ENCODE data around the gene CADM1. TPM values are rescaled to one million over a fixed set of nuclear protein-coding genes. Genes with fewer than 3 reads are reported as not detected.

Gene CADM1
- total and polyA plus RNA-seq, 2 donors (not counting 3 experiments of a cell fraction or from before 2014, with no cell fraction given): 0.52 to 2.6 TPM

DNA sequence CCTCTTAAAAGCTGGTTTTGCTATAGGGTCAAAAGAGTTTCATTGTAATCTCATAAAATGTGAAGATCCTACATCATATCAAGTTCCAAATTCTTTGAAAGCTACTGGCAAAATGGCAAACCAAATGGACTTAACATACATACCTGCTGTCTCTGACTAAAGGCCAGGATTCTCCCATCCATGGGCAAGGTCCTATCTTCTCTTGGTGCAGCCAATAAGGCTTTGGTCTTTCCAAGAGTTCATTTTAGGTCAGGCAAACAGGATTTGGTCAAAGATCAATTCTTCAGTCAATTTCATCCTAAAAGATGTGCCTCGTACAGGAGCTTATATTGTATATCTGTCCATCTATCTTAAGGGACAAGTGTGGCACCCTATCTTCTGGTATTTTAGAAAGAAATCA, 49.7 kb downstream of the CADM1 start:
- Histone ChIP-seq H3K4me1 (ENCODE audit: control insufficient read depth, extremely low read depth, insufficient read depth, low read length) (no peaks in the 10 kb centered on the region), H3K79me2 (ENCODE audit: control insufficient read depth, insufficient read depth, low read length) (no peaks in the 10 kb centered on the region), H3K27me3 (ENCODE audit: control insufficient read depth in 2 of 2, insufficient read depth in 2 of 2, low read length in 2 of 2) (no peaks in the 10 kb centered on the region), H3K4me3 (replicated peaks in 1 of 3; ENCODE audit: insufficient read depth in 1 of 3, low read depth in 1 of 3, low read length in 3 of 3) (no peak overlapping the region), H3K9me1 (replicated peaks; ENCODE audit: control insufficient read depth, extremely low read depth, insufficient read depth, low read length) (no peaks in the 10 kb centered on the region), H2AFZ (ENCODE audit: low read depth, low read length) (no peak overlapping the region), H3K36me3 (ENCODE audit: control insufficient read depth in 2 of 2, extremely low read depth in 1 of 2, insufficient read depth in 2 of 2, low read length in 2 of 2) (no peaks in the 10 kb centered on the region), H4K20me1 (replicated peaks; ENCODE audit: control insufficient read depth, extremely low read depth, insufficient read depth, low read length) (no peaks in the 10 kb centered on the region), H3K9me3 (replicated peaks; ENCODE audit: control insufficient read depth, insufficient read depth, low read length) (no peaks in the 10 kb centered on the region), H3K27ac (ENCODE audit: insufficient read depth, low read depth, low read length) (no peak overlapping the region), H3K4me2 (ENCODE audit: insufficient read depth, low read length) (no peak overlapping the region), H3K9ac (replicated peaks; ENCODE audit: extremely low read depth, insufficient read depth, low read length) (no peak overlapping the region)
- TF ChIP-seq JUN (IDR thresholded peaks at IDR 0.05; ENCODE audit: borderline replicate concordance, insufficient read depth, insufficient read length, low read depth): no peak
- no peak for TF ChIP-seq GATA2 (IDR thresholded peaks at IDR 0.05; ENCODE audit: insufficient read depth, insufficient read length, low read depth, low read length)
- no peak for TF ChIP-seq POLR2AphosphoS5 (IDR thresholded peaks at IDR 0.05; ENCODE audit: insufficient read depth, low read depth, low read length)
- no peak for TF ChIP-seq MYC (IDR thresholded peaks at IDR 0.05; ENCODE audit: low read depth, low read length)
- CTCF ChIA-PET: no interaction called here
- POLR2A ChIA-PET: no interaction called here
- BruUV-seq (replicated peaks): no TSS peak
- dilution Hi-C loops (cut with MboI; ENCODE audit: extremely low pct_ligation_motif_present, low sequenced_read_pairs) (no loop called here), intact Hi-C loops (cut with micrococcal nuclease) (no loop called here)
- DNase-seq (ENCODE audit: low read depth, low spot score): no peak
- no peak for FAIRE-seq

DNA sequence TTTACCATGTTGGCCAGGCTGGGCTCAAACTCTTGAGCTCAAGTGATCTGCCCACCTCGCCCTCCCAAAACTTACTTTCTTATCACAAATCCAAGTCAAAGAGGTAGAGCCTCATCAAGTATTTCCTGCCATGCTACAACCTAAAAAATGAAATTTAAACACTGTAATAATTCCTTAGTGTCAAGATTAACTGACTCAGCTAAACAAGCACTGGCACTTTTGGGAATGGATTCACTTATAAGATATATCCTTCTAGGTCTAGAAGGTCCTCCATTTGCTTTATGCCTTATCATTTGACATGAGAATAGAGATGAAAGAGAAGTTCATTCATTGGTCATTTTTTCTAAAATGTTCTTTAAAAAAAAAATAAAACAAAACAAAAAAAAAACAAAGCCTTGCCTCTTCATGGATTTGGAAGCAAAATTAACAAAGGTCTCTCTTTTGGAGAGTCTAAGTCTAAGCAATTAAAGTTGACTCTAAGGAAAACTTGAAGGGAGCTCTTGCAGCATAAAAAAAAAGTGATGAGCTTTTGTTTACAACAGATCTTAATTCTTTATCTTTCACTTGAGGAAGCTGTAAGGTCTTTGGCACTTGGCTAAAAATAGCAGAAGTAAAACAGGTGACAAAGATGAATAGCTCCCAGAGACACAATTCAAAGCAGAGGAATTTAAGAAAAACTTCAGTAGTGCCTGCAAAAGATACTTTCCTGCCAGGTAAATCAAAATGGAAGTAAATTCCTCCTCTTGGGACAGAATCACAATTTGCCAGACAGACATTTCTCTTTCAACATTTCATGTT, 50.3 kb downstream of the CADM1 start:
- ChIA-PET POLR2A (no interaction called here), CTCF (no interaction called here)
- no peaks in the 10 kb centered on the region for H3K36me3 ChIP-seq (ENCODE audit: control insufficient read depth in 2 of 2, extremely low read depth in 1 of 2, insufficient read depth in 2 of 2, low read length in 2 of 2)
- no peak overlapping the region for H2AFZ ChIP-seq (ENCODE audit: low read depth, low read length)
- no peak overlapping the region for H3K4me3 ChIP-seq (replicated peaks in 1 of 3; ENCODE audit: insufficient read depth in 1 of 3, low read depth in 1 of 3, low read length in 3 of 3)
- dilution Hi-C loops (cut with MboI; ENCODE audit: extremely low pct_ligation_motif_present, low sequenced_read_pairs) (no loop called here), intact Hi-C loops (cut with micrococcal nuclease) (no loop called here)
- no peaks in the 10 kb centered on the region for H4K20me1 ChIP-seq (replicated peaks; ENCODE audit: control insufficient read depth, extremely low read depth, insufficient read depth, low read length)
- H3K9me3 ChIP-seq (replicated peaks; ENCODE audit: control insufficient read depth, insufficient read depth, low read length): no peaks in the 10 kb centered on the region
- no peak overlapping the region for H3K27ac ChIP-seq (ENCODE audit: insufficient read depth, low read depth, low read length)
- no peaks in the 10 kb centered on the region for H3K9me1 ChIP-seq (replicated peaks; ENCODE audit: control insufficient read depth, extremely low read depth, insufficient read depth, low read length)
- DNase-seq (ENCODE audit: low read depth, low spot score): no peak
- H3K79me2 ChIP-seq (ENCODE audit: control insufficient read depth, insufficient read depth, low read length): no peaks in the 10 kb centered on the region
- no peak overlapping the region for H3K4me2 ChIP-seq (ENCODE audit: insufficient read depth, low read length)
- H3K27me3 ChIP-seq (ENCODE audit: control insufficient read depth in 2 of 2, insufficient read depth in 2 of 2, low read length in 2 of 2): no peaks in the 10 kb centered on the region
- H3K4me1 ChIP-seq (ENCODE audit: control insufficient read depth, extremely low read depth, insufficient read depth, low read length): no peaks in the 10 kb centered on the region
- no peak for FAIRE-seq
- no peak for TF ChIP-seq MYC (IDR thresholded peaks at IDR 0.05; ENCODE audit: low read depth, low read length)
- TF ChIP-seq POLR2AphosphoS5 (IDR thresholded peaks at IDR 0.05; ENCODE audit: insufficient read depth, low read depth, low read length): no peak
- TF ChIP-seq JUN (IDR thresholded peaks at IDR 0.05; ENCODE audit: borderline replicate concordance, insufficient read depth, insufficient read length, low read depth): no peak
- TF ChIP-seq, protein P1, sequence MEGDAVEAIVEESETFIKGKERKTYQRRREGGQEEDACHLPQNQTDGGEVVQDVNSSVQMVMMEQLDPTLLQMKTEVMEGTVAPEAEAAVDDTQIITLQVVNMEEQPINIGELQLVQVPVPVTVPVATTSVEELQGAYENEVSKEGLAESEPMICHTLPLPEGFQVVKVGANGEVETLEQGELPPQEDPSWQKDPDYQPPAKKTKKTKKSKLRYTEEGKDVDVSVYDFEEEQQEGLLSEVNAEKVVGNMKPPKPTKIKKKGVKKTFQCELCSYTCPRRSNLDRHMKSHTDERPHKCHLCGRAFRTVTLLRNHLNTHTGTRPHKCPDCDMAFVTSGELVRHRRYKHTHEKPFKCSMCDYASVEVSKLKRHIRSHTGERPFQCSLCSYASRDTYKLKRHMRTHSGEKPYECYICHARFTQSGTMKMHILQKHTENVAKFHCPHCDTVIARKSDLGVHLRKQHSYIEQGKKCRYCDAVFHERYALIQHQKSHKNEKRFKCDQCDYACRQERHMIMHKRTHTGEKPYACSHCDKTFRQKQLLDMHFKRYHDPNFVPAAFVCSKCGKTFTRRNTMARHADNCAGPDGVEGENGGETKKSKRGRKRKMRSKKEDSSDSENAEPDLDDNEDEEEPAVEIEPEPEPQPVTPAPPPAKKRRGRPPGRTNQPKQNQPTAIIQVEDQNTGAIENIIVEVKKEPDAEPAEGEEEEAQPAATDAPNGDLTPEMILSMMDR (IDR thresholded peaks at IDR 0.05; ENCODE audit: extremely low read depth in 1 of 2, insufficient read depth in 1 of 2, low read depth in 1 of 2, low read length in 2 of 2): no peak
- TF ChIP-seq, protein P2, sequence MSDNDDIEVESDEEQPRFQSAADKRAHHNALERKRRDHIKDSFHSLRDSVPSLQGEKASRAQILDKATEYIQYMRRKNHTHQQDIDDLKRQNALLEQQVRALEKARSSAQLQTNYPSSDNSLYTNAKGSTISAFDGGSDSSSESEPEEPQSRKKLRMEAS (IDR thresholded peaks at IDR 0.05; ENCODE audit: insufficient read depth, insufficient read length): no peak
- TF ChIP-seq POLR2A (IDR thresholded peaks at IDR 0.05; ENCODE audit: low read depth, low read length): no peak
- TF ChIP-seq EZH2 (IDR thresholded peaks at IDR 0.05; ENCODE audit: borderline replicate concordance, low read depth, low read length, severe bottlenecking): no peak
- TF ChIP-seq GATA2 (IDR thresholded peaks at IDR 0.05; ENCODE audit: insufficient read depth, insufficient read length, low read depth, low read length): no peak
- no peak for TF ChIP-seq FOS (IDR thresholded peaks at IDR 0.05; ENCODE audit: borderline replicate concordance, insufficient read depth, low read length)
- H3K9ac ChIP-seq (replicated peaks; ENCODE audit: extremely low read depth, insufficient read depth, low read length): no peak overlapping the region
- BruUV-seq (replicated peaks): no TSS peak
